Stomach (tissue), 9 donors: ENCODE measurements around the gene TECR. TPM values are rescaled to one million over a fixed set of nuclear protein-coding genes. Genes with fewer than 3 reads are reported as not detected.
A peak's percentile ranks its signal among the peaks of the same experiment; 100 is the strongest.

ENCODE experiments used
- DNase-seq, 2 donors: peaks; one replicate each; pipeline versions ENCODE4 v3.0.0 to v3.0.0-alpha.2; 2013 to 2019
- H3K27ac ChIP-seq, 5 donors: fragments of 200-600 bp in 4 of 5; sonication (generic) in 4 of 5; one replicate each; pipeline ENCODE4 v1.5.1; 2013 to 2019; ENCODE audit warnings: mild to moderate bottlenecking in 1 of 5, moderate library complexity in 1 of 5
- H3K27me3 ChIP-seq, 3 donors: fragments of 200-600 bp; sonication (generic); one replicate each; pipeline ENCODE4 v1.5.1; 2017 to 2019; ENCODE audit warnings: mixed run types in 1 of 3
- H3K36me3 ChIP-seq, 4 donors: fragments of 200-600 bp; sonication (generic); 1 replicate in 3 of 4; 2 replicates in 1 of 4; pipeline ENCODE4 v1.5.1; 2016 to 2019
- H3K4me1 ChIP-seq, 4 donors: fragments of 200-600 bp; sonication (generic); one replicate each; pipeline ENCODE4 v1.5.1; 2016 to 2019
- H3K4me3 ChIP-seq, 4 donors: fragments of 200-600 bp; sonication (generic) in 3 of 4; one replicate each; pipeline ENCODE4 v1.5.1; 2016 to 2019; ENCODE audit warnings: mild to moderate bottlenecking in 1 of 4
- H3K9me3 ChIP-seq, 4 donors: fragments of 200-600 bp; sonication (generic); one replicate each; pipeline ENCODE4 v1.5.1; 2016 to 2019
- EP300 ChIP-seq: sonication (generic); formaldehyde crosslinking; IDR thresholded peaks from one replicate; pipeline ENCODE4 v1.6.1; 2017; ENCODE audit warnings: antibody characterized with exemption
- POLR2A ChIP-seq, 4 donors: fragments of 450-650 bp; IDR thresholded peaks; one replicate each; pipeline ENCODE4 v1.6.1; 2016; ENCODE audit warnings: antibody characterized with exemption in 4 of 4, control low read depth in 2 of 4, mild to moderate bottlenecking in 1 of 4, moderate library complexity in 1 of 4
- POLR2AphosphoS5 ChIP-seq, 3 donors: sonication (generic); formaldehyde crosslinking; IDR thresholded peaks; one replicate each; pipeline ENCODE4 v1.6.1; 2016; ENCODE audit warnings: antibody characterized with exemption in 3 of 3
- WGBS, 5 donors: extraction: QIAGEN DNeasy Blood & Tissue Kit in 3 of 5; methylation state at CpG; one replicate each; pipeline versions ENCODE4 v1.1.5 to v1.1.7; 2013 to 2018; 5-methylcytosine and 5-hydroxymethylcytosine counted together
- intact Hi-C: fragments of 100-400 bp; cut with DNase I; formaldehyde crosslinking; loops from one replicate; pipeline ENCODE4 v1.15.1; 2023; ENCODE audit warnings: low total_unique reads
- polyA plus RNA-seq, 3 donors: library from polyadenylated mRNA; stranded (reverse); fragments of 200-250 nt; gene quantifications; one replicate each; pipeline ENCODE4 v1.2.3, GENCODE V29; 2013
- total RNA-seq, 5 donors: library from RNA; depleted of rRNA; stranded (reverse); fragments of >200 nt; gene quantifications; one replicate each; pipeline versions ENCODE4 v1.1.0 to v1.2.3, GENCODE V29; 2014 to 2016
- TF ChIP-seq, protein P1 (sequence below), 7 experiments: fragments of 450-650 bp in 4 of 7; fragments of 200-600 bp in 3 of 7; sonication (generic) in 3 of 7; IDR thresholded peaks; one replicate each; pipeline ENCODE4 v1.5.1; 2016 to 2019; ENCODE audit warnings: antibody characterized with exemption in 7 of 7, control low read depth in 2 of 7, mild to moderate bottlenecking in 1 of 7
- donor health status: healthy with polysubstance abuse.
- donor health status: Bipolar disorder and iron deficiency.
- donor health status: healthy.

TECR gene
- total and polyA plus RNA-seq, 8 donors = 10.5 to 266 (median 72.9) TPM

DNA sequence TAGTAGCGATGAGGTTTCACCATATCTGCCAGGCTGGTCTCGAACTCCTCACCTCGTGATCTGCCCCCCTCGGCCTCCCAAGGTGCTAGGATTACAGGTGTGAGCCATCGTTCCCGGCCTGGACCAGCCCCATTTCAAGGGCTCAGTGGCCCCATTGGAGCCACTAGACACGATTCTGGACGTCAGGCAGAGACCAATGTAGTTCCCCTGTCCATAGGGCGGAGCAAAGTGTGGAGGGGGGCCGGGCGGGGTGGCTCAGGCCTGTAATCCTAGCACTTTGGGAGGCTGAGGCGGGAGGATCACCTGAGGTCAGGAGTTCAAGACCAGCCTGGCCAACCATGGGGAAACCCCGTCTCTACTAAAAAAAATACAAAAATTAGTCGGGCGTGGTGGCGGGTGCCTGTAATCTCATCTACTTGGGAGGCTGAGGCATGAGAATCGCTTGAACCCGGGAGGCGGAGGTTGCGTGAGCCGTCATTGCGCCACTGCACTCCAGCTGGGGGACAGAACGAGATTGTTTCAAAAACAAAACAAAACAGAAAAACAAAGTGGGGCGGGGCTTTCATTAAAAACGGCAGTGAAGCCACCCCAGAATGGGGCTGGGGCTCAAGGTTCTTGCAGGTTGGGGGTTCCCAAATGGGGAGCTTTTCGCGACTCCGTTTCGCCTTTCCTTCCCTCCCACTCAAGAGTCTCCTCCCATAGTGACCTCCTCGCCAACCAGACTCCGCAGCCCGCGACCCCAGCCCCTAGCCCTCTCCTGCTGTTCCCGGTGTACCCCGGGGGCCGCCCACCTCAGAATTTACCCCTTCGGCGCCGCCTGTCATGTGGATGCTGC lies 758 bp upstream of the TECR start:
- Histone ChIP-seq H3K9me3 (no peaks in the 10 kb centered on the region), H3K4me1 (peaks cover 4 to 37% (median 30%) of the 10 kb centered on the region in 4 donors), H3K36me3 (peaks cover 0 to 4% (median 0%) of the 10 kb centered on the region in 4 donors), H3K4me3 (peak overlapping the region; percentile 59 to 87 (median 68)), H3K27ac (peak overlapping the region; percentile 55 to 95 (median 90)), H3K27me3 (no peaks in the 10 kb centered on the region)
- TF ChIP-seq POLR2AphosphoS5 (IDR thresholded peaks at IDR 0.05) (no peak), POLR2A (IDR thresholded peaks at IDR 0.05) (no peak), EP300 (no peak)
- TF ChIP-seq, protein P1, sequence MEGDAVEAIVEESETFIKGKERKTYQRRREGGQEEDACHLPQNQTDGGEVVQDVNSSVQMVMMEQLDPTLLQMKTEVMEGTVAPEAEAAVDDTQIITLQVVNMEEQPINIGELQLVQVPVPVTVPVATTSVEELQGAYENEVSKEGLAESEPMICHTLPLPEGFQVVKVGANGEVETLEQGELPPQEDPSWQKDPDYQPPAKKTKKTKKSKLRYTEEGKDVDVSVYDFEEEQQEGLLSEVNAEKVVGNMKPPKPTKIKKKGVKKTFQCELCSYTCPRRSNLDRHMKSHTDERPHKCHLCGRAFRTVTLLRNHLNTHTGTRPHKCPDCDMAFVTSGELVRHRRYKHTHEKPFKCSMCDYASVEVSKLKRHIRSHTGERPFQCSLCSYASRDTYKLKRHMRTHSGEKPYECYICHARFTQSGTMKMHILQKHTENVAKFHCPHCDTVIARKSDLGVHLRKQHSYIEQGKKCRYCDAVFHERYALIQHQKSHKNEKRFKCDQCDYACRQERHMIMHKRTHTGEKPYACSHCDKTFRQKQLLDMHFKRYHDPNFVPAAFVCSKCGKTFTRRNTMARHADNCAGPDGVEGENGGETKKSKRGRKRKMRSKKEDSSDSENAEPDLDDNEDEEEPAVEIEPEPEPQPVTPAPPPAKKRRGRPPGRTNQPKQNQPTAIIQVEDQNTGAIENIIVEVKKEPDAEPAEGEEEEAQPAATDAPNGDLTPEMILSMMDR (IDR thresholded peaks at IDR 0.05) = no peak
- 29 to 35% (median 33%) methylated on average over 39 of the region's 39 CpGs for WGBS, 5 donors
- no peak for DNase-seq
- intact Hi-C loops = no loop called here

DNA sequence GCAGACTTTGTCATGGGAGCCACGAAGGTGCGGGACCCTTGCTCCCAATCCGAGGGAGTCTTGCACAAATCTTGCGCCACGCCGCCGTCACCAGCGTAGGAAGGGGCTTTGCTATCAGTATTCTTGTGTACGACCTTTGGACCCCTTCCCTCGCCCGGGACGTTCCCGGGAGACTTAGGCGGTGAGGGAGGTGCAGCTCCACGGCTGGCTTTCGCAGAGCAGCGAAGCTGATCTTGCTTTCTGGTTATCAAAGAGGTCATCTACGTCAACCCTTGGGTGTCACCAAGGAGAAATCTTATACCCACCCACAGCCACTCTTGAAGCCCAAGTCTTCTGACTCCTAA lies 583 bp downstream of the TECR start:
- intact Hi-C loops = no loop called here
- Histone ChIP-seq H3K9me3 (no peaks in the 10 kb centered on the region), H3K27ac (peak overlapping the region; percentile 87 to 97 (median 94)), H3K36me3 (peaks cover 0 to 7% (median 4%) of the 10 kb centered on the region in 4 donors), H3K4me1 (peaks cover 4 to 37% (median 30%) of the 10 kb centered on the region in 4 donors), H3K4me3 (peak overlapping the region; percentile 59 to 87 (median 68)), H3K27me3 (no peaks in the 10 kb centered on the region)
- TF ChIP-seq POLR2A (IDR thresholded peaks at IDR 0.05) (no peak), POLR2AphosphoS5 (IDR thresholded peaks at IDR 0.05) (no peak), EP300 (no peak)
- TF ChIP-seq, protein P1 (IDR thresholded peaks at IDR 0.05) = no peak
- 0 to 2% (median 1%) methylated on average over 18 of the region's 18 CpGs for WGBS, 5 donors
- peak in 1 of 2 donors; percentile 82 for DNase-seq

DNA sequence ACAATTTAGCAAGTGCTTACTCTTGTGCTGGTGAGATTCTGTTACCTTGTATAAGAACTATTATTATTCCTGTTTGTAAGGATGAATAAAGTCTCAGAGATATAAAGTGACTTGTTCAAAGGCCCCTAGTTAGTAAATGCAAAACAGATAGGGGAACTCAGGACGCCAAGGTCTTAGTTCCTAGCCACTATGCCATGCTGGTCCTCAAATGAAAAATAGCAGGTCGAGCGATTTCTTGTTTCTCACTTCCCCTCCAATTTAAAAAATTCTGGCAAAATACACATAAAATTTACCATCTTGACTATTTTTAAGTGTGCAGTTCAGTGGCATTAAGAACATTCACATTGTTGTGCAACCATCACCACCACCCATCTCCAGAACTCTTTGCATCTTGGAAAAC lies 1.1 kb downstream of the TECR start:
- WGBS, 5 donors = 52 to 66% (median 61%) methylated on average over 3 of the region's 3 CpGs
- Histone ChIP-seq H3K9me3 (no peaks in the 10 kb centered on the region), H3K4me1 (peaks cover 4 to 37% (median 30%) of the 10 kb centered on the region in 4 donors), H3K4me3 (peak overlapping the region; percentile 59 to 87 (median 68)), H3K27ac (peak overlapping the region in 4 of 5 donors; percentile 87 to 95 (median 92)), H3K36me3 (peaks cover 0 to 7% (median 4%) of the 10 kb centered on the region in 4 donors), H3K27me3 (no peaks in the 10 kb centered on the region)
- TF ChIP-seq, protein P1 (IDR thresholded peaks at IDR 0.05) = no peak
- no peak for TF ChIP-seq POLR2A (IDR thresholded peaks at IDR 0.05)
- intact Hi-C loops = no loop called here
- DNase-seq = no peak

DNA sequence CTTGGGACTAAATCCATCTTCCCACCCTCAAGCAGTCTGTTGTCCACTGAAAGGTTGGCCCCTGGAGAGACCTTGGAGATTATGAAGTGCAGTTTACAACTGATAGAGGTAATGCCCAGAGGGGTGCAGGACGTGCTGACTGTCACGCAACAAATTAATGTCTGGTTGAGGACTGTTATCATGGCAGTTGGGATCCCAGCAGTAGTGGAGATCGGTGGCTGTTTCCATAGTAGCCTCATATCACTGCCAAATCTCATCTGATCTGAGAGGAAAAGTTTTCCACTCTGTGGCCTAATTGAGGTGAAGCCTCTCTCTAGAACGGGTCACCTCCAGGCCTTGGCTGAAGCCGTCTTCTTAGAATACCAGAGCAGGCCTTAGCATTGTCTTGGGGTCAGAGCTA lies 4.1 kb downstream of the TECR start:
- peaks cover 9 to 57% (median 39%) of the 10 kb centered on the region in 4 donors for H3K4me1 ChIP-seq
- no peaks in the 10 kb centered on the region for H3K27me3 ChIP-seq
- DNase-seq = no peak
- WGBS, 5 donors = 79 to 89% (median 87%) methylated on average over 5 of the region's 5 CpGs
- H3K36me3 ChIP-seq = peaks cover 0 to 7% (median 4%) of the 10 kb centered on the region in 4 donors
- no peak for TF ChIP-seq POLR2A (IDR thresholded peaks at IDR 0.05)
- TF ChIP-seq, protein P1 (IDR thresholded peaks at IDR 0.05) = no peak
- no peak for TF ChIP-seq EP300
- no peak for TF ChIP-seq POLR2AphosphoS5 (IDR thresholded peaks at IDR 0.05)
- no peak overlapping the region for H3K27ac ChIP-seq
- no peaks in the 10 kb centered on the region for H3K9me3 ChIP-seq
- no peak overlapping the region for H3K4me3 ChIP-seq
- intact Hi-C loops = no loop called here
